ENCODE data around the gene NHEJ1.

The NHEJ1 gene

GRCh38 chr2:219099329-219099728 is 61.3 kb downstream of the NHEJ1 start:
- Histone ChIP-seq H3K27ac (no peak overlapping the region), H3K27me3 (ENCODE audit: insufficient read depth, low read depth, severe bottlenecking) (no peaks in the 10 kb centered on the region), H3K36me3 (no peaks in the 10 kb centered on the region), H3K9me3 (ENCODE audit: severe bottlenecking) (no peaks in the 10 kb centered on the region), H3K4me3 (ENCODE audit: low read depth, low read length) (no peak overlapping the region)
- no peak for TF ChIP-seq CTCF (IDR thresholded peaks at IDR 0.05; ENCODE audit: low read depth, low read length)
- DNase-seq: no peak

- no peaks in the 10 kb centered on the region for H3K9me3 ChIP-seq (ENCODE audit: severe bottlenecking)
- no peak for DNase-seq
- no peaks in the 10 kb centered on the region for H3K27me3 ChIP-seq (ENCODE audit: insufficient read depth, low read depth, severe bottlenecking)
- H3K4me3 ChIP-seq (ENCODE audit: low read depth, low read length): no peak overlapping the region
- H3K36me3 ChIP-seq: no peaks in the 10 kb centered on the region
- no peak overlapping the region for H3K27ac ChIP-seq
- no peak for TF ChIP-seq CTCF (IDR thresholded peaks at IDR 0.05; ENCODE audit: low read depth, low read length)
Observed at GRCh38 chr2:219095406-219095935, 65.1 kb downstream of the NHEJ1 start.

- Histone ChIP-seq H3K27me3 (ENCODE audit: insufficient read depth, low read depth, severe bottlenecking) (no peaks in the 10 kb centered on the region), H3K9me3 (ENCODE audit: severe bottlenecking) (no peaks in the 10 kb centered on the region), H3K27ac (no peak overlapping the region), H3K4me3 (ENCODE audit: low read depth, low read length) (no peak overlapping the region), H3K36me3 (no peaks in the 10 kb centered on the region)
- no peak for DNase-seq
- TF ChIP-seq CTCF (IDR thresholded peaks at IDR 0.05; ENCODE audit: low read depth, low read length): no peak
Observed at GRCh38 chr2:219094171-219094570, 66.4 kb downstream of the NHEJ1 start.

GRCh38 chr2:219090436-219091299 is 69.9 kb downstream of the NHEJ1 start:
- DNase-seq: no peak
- Histone ChIP-seq H3K27ac (no peak overlapping the region), H3K27me3 (ENCODE audit: insufficient read depth, low read depth, severe bottlenecking) (no peaks in the 10 kb centered on the region), H3K4me3 (ENCODE audit: low read depth, low read length) (no peak overlapping the region), H3K9me3 (ENCODE audit: severe bottlenecking) (no peaks in the 10 kb centered on the region), H3K36me3 (no peaks in the 10 kb centered on the region)
- no peak for TF ChIP-seq CTCF (IDR thresholded peaks at IDR 0.05; ENCODE audit: low read depth, low read length)

- H3K4me3 ChIP-seq (ENCODE audit: low read depth, low read length): no peak overlapping the region
- no peaks in the 10 kb centered on the region for H3K36me3 ChIP-seq
- TF ChIP-seq CTCF (IDR thresholded peaks at IDR 0.05; ENCODE audit: low read depth, low read length): no peak
- no peaks in the 10 kb centered on the region for H3K9me3 ChIP-seq (ENCODE audit: severe bottlenecking)
- H3K27me3 ChIP-seq (ENCODE audit: insufficient read depth, low read depth, severe bottlenecking): no peaks in the 10 kb centered on the region
- DNase-seq: no peak
- no peak overlapping the region for H3K27ac ChIP-seq
Observed at GRCh38 chr2:219089330-219089729, 71.3 kb downstream of the NHEJ1 start.
